ENCODE measurements around the gene MGMT. TPM values are rescaled to one million over a fixed set of nuclear protein-coding genes. Genes with fewer than 3 reads are reported as not detected.

MGMT gene
- polyA plus RNA-seq, 1 donor: 13.9 TPM

- no peak for DNase-seq (ENCODE audit: low read depth)
These were observed 53.5 kb downstream of the MGMT start for GRCh38 chr10:129520440-129521080.

GRCh38 chr10:129521161-129522025, 54.4 kb downstream of the MGMT start:
- no peak for DNase-seq (ENCODE audit: low read depth)

- no peak for DNase-seq (ENCODE audit: low read depth)
These were observed 55.1 kb downstream of the MGMT start for GRCh38 chr10:129522041-129522585.

- no peak for DNase-seq (ENCODE audit: low read depth)
These were observed 56.1 kb downstream of the MGMT start for GRCh38 chr10:129523031-129523722.

- DNase-seq (ENCODE audit: low read depth): no peak
These were observed 56.8 kb downstream of the MGMT start for GRCh38 chr10:129523723-129524316.

GRCh38 chr10:129524936-129525335, 57.9 kb downstream of the MGMT start:
- no peak for DNase-seq (ENCODE audit: low read depth)

GRCh38 chr10:129525401-129525801, 58.4 kb downstream of the MGMT start:
- no peak for DNase-seq (ENCODE audit: low read depth)

- no peak for DNase-seq (ENCODE audit: low read depth)
These were observed 59.9 kb downstream of the MGMT start for GRCh38 chr10:129526943-129527342.

- DNase-seq (ENCODE audit: low read depth): no peak
These were observed 61.4 kb downstream of the MGMT start for GRCh38 chr10:129528376-129528978.

- DNase-seq (ENCODE audit: low read depth): no peak
These were observed 63.5 kb downstream of the MGMT start for GRCh38 chr10:129530581-129530980.

- no peak for DNase-seq (ENCODE audit: low read depth)
These were observed 64.3 kb downstream of the MGMT start for GRCh38 chr10:129531195-129531968.

GRCh38 chr10:129531969-129532660, 65.1 kb downstream of the MGMT start:
- DNase-seq (ENCODE audit: low read depth): no peak

- DNase-seq (ENCODE audit: low read depth): no peak
These were observed 65.8 kb downstream of the MGMT start for GRCh38 chr10:129532838-129533237.

- no peak for DNase-seq (ENCODE audit: low read depth)
These were observed 66.2 kb downstream of the MGMT start for GRCh38 chr10:129533281-129533680.

GRCh38 chr10:129534826-129535225, 67.8 kb downstream of the MGMT start:
- no peak for DNase-seq (ENCODE audit: low read depth)

GRCh38 chr10:129536336-129536735, 69.3 kb downstream of the MGMT start:
- no peak for DNase-seq (ENCODE audit: low read depth)

- no peak for DNase-seq (ENCODE audit: low read depth)
These were observed 70.1 kb downstream of the MGMT start for GRCh38 chr10:129537151-129537550.

GRCh38 chr10:129538236-129538635, 71.2 kb downstream of the MGMT start:
- DNase-seq (ENCODE audit: low read depth): no peak

GRCh38 chr10:129541200-129541599, 74.2 kb downstream of the MGMT start:
- no peak for DNase-seq (ENCODE audit: low read depth)

All from forelimb muscle (tissue), 1 donor.